ENCODE data around the gene CUX1.

- TF ChIP-seq ZFP30 (CRISPR knock-in tag; IDR thresholded peaks at IDR 0.05) (no peak), PATZ1 (CRISPR knock-in tag; IDR thresholded peaks at IDR 0.05; ENCODE audit: borderline replicate concordance) (peak; percentile 66; the same call in 1 of the 2 replicates), ZC3H10 (CRISPR knock-in tag; IDR thresholded peaks at IDR 0.05) (no peak), SNAI2 (CRISPR knock-in tag; IDR thresholded peaks at IDR 0.05) (no peak), ZNF8 (CRISPR knock-in tag; IDR thresholded peaks at IDR 0.05) (no peak), CSRNP3 (CRISPR knock-in tag; IDR thresholded peaks at IDR 0.05) (no peak), RARB (CRISPR knock-in tag; IDR thresholded peaks at IDR 0.05) (no peak), ZNF565 (CRISPR knock-in tag; conservative IDR thresholded peaks at IDR 0.05; ENCODE audit: low read depth) (no peak), PPARA (CRISPR knock-in tag; IDR thresholded peaks at IDR 0.05; ENCODE audit: borderline replicate concordance) (no peak), CSDC2 (CRISPR knock-in tag; IDR thresholded peaks at IDR 0.05) (no peak), TSHZ2 (CRISPR knock-in tag; IDR thresholded peaks at IDR 0.05) (no peak)
Observed at GRCh38 chr7:102279537-102280400, 462.3 kb downstream of the CUX1 start.

All from SK-N-SH treated with all-trans-retinoic acid at 6 μM for 48 hours (cell line).